Right ventricle myocardium superior (tissue), 1 donor: Measurements from ENCODE around the gene INSYN2B. TPM values are rescaled to one million over a fixed set of nuclear protein-coding genes. Genes with fewer than 3 reads are reported as not detected.
A peak's percentile ranks its signal among the peaks of the same experiment; 100 is the strongest.

Experiments used
- ATAC-seq: fragments of 200-7000 bp; cut with Tn5 transposase; one replicate; pipeline ENCODE4 v1.9.1; 2020; ENCODE audit warnings: mild to moderate bottlenecking; ENCODE audit not compliant: poor library complexity
- DNase-seq: peaks from one replicate; pipeline ENCODE4 v3.0.0-alpha.2; 2020
- intact Hi-C: fragments of 100-400 bp; cut with DNase I; formaldehyde crosslinking; loops from one replicate; pipeline ENCODE4 v1.11.2; 2022
- total RNA-seq: library from RNA; stranded (reverse); fragmentation: NEBNext Ultra II Directional; extraction: Animal tissue kit (Norgen Biotek cat#: 25700); gene quantifications from one replicate; pipeline ENCODE4 v1.2.1, GENCODE V29; 2021
- donor health status: DM: no; HTN: yes; CAD: no; lungs with severe emphysema.

The INSYN2B gene
- total RNA-seq, 1 donor from 2014 or later, result 0.30 TPM

DNA sequence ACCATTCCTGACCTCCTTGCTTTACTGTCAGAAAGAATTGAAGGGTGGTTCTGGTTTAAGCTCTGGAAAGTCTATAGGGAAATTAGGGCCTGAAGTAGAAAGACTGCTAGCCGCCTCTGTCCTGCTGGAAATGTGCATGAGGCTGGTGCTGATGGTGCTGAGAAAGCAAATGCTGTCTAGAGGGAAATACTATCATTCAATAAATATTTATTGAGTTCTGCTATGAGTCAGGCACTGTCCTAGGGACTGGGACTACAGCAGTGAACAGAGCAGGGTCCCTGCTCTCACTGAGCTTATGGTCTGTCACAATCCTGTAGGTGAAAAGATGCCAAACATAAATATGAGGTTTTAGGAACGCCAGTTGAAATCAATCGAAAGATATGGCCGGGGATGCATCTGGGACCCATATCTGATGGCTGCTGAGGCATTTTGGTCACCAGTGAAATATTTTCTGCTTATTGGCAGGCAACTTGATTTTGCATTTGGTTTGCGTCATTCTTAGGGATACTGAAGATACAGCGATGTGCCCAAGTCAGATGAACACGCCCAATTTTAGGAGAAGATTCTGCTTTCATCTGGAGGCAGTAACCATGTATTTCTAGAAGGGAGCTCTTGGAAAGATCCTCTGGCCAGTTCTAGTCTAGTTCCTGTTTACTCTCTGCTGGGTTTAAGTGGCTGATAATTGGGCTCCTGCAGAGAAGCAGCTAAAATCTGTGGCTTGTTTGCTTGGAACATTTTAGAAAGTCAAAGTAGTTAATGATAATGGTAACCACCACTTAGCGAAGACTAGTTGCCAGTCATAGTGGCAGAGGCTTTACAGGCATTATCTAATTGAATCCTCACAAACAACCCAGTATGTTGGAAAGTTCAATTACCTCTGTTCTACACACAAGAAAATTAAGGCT, 73.3 kb downstream of the INSYN2B start:
- intact Hi-C loops, result no loop called here
- DNase-seq (no peak), ATAC-seq (peak; percentile 80)

DNA sequence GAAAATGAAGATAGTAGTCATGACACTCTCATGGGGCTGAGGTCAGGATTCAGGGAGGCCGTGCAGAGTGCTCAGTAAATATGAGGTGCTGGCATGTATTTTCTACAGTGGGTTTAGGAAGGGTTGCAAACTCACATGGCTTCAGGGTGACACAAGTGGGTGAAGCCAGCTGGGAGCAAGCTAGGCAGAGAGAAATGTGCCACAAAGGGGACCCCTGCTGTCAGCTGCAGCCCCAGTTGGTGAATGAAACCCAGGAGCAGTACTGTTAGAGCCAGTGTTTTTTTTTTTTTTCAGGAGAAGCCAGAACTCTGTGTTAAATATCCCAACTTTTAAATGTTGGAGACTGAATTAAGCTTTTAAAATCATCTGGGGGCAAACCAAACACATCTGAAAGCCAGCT, 75.3 kb downstream of the INSYN2B start:
- intact Hi-C loops, result no loop called here
- ATAC-seq, result no peak
- no peak for DNase-seq

DNA sequence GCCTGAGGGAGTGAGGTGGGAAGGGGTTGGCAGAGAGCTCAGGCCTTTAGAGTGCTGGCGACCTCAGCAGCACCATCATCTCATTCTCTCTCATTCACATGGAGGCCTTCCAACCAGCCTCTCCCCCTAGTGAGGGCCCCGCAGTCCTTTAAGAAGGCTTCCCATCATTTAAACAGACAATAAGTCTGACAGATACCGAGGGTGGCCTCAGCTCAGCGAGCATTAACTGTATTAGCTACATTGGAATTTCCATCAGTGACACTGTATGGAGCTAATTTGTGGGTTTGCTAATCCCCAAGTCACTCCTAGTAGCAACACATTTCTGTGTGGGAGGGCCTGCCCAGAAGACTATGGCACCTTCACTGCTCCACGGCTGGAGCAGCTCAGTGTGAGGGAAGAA, 75.8 kb downstream of the INSYN2B start:
- ATAC-seq (no peak), DNase-seq (no peak)
- intact Hi-C loops, result no loop called here

DNA sequence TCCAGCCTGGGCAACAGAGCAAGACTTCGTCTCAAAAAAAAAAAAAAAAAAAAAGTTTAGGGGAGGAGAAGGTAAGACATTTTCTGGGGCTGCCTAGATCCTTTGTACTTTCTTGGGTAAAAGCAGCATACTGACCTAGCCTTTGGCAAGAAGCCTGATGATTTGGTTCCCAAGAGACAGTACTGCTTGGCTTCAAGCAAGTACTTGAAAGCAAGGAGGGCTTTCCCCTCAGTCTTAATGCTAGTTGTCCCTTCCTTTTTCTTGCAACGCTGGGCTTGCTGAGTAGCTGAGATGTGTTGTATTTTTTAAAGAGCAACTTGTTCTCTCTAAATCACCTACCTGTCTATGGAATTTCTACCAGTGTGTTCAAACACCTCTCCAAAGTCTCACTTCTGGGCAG, 76.2 kb downstream of the INSYN2B start:
- ATAC-seq, result peak; percentile 38
- intact Hi-C loops, result no loop called here

DNA sequence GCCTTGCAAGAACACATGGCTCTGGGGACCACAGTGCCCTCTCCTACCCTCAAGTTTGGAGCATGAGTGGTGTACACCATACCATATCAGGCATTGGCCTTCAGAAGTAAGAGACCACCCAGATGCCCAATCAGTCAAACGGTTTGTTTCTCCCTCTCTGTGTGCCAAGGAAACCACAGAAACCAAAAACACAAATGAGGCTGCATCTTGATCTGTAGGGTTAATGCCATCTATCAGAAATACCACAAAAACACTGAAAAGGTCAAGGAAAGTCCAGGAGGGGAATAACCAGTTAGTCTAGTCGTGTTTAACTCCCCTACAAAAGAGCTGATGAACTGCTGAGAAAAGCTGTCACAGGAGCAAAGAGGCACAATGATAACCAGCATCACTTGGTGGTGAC, 78.4 kb downstream of the INSYN2B start:
- ATAC-seq, result no peak

More for the DNA sequence above, 76.2 kb downstream of the INSYN2B start:
- no peak for DNase-seq

DNA sequence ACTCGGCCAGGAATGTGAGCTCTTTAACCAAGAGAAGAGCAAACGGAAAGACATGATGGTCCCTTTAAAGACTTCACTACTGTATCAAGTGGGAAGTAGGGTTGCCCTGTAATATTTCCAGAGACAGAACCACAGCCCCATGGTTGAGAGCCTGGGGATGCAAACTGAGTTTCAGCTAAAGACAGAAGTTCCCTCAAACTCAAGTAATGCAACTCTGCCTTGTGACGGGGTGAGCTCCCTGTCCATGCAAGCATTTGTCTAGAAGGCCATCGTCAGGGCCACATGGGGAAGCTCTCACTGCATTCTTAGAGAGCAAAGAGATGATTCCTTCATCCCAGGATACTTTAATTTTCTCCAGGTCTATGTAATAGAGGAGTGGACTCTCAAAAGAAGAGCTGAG, 82.8 kb downstream of the INSYN2B start:
- no peak for ATAC-seq

More for the DNA sequence above, 78.4 kb downstream of the INSYN2B start:
- intact Hi-C loops, result no loop called here
- no peak for DNase-seq

DNA sequence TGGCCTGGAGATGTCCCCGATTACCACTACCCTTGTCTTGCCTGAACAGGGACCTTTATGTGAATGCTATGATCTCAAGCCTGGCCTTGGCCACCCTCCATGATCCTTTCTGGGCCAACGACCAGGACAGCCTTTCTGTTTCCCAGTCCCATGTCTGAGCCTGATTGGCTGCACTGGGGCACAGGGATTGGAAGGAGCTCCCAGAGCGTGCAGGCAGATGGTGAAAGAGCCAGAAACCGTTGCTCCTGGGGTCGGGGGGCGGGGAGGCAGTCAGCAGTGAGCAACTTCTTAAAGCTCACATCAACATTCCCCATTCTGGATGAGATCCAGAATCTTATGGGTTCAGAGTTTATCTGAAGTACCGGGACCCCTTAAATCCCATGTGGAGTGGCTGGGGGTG, 84.4 kb downstream of the INSYN2B start:
- intact Hi-C loops, result no loop called here
- DNase-seq, result peak; percentile 85
- peak; percentile 88 for ATAC-seq

More for the DNA sequence above, 82.8 kb downstream of the INSYN2B start:
- intact Hi-C loops, result no loop called here
- no peak for DNase-seq

DNA sequence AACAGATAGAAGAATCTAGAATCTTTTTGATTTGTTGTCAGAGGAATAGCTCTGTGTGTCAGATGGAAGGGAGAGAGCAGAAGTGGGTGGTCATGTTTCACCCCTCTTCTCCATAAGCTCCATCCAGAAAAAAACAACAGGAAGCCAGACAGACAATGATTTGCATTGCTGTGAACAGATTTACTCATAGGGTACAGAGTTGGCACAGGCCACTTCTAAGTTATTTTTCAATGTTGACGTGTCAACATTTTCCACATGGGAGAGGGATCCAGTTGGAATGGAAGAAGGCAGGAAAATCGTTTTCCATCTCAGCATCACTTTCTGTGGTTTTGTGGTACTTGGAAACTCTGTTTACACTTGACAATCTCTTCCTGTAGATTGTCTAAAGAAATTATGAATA, 86.7 kb downstream of the INSYN2B start:
- ATAC-seq, result no peak
- intact Hi-C loops, result no loop called here

DNA sequence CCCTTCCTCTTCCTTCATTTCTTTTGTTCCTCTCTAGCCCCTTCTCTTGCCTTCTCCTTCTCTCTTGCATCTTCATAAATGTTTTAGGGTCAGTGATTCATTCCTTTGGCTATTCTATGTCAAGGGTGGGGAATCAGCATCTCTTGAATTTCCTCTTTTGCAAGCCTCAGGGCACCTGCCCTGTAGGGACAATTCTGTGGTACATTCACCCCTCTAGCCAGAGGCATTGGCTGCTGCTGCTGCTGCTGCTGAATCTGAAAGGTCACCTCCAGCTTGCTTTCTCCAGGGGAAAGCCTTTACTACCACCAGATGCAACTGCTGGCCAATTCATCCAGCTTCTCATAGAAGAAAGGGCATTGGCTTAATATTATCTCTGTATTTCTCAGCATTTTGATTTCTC, 87.3 kb downstream of the INSYN2B start:
- intact Hi-C loops, result no loop called here
- ATAC-seq (no peak), DNase-seq (no peak)

More for the DNA sequence above, 86.7 kb downstream of the INSYN2B start:
- DNase-seq, result no peak

DNA sequence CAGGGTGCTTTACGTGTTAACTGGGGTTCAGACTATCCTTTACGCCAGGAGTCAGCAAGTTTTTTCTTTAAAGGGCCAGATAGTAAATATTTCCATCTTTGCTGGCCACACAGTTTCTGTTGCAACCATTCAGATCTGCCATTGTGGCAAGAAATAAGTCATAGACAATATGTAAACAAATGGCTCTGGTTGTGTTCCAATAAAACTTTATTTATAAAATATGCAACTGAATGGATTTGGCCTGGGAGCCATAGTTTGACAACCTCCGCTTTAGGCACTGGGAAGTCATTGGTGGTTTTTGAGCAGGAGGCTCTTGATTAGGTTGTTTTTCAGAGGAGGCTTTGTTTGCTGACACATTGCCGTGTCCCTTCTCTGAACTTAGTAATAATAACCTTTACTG, 90.7 kb downstream of the INSYN2B start:
- ATAC-seq (no peak), DNase-seq (no peak)
- intact Hi-C loops, result no loop called here

DNA sequence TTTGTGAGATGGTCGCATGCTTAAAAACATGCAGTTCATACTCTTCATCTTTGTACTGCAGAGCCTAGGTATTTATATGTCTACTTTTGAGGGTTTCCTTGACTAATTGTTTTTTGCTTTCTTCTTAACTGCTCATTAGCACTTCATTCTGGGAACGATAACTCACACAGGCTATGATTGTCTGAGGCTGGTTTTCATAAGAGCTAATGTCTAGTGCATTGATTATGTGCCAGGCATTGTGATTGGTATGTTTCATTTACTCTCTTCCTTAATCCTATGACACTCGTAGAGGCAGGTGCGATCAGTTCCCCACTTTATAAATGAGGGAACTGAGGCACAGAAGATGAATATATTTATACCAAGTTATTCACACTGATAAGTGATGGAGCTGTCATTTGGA, 93.6 kb downstream of the INSYN2B start:
- intact Hi-C loops, result no loop called here

DNA sequence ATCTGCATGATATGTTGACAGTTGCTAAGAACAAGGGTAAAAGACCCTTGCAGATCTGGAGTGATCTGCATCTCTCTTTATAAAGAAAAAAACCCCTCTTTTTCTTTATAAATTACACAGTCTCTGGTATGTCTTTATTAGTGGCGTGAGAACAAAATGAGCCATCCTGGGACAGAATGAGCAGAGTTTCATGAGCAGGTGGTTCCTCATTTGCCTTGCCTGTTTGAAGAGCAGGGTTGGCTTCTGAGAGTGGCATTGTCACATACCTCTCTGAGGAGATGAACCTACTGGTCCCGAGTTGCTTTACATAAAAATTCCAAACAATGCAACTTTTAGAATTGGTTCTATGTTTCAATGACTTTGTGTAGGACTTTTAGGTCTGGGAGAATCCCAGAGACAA, 94.3 kb downstream of the INSYN2B start:
- no peak for ATAC-seq
- no peak for DNase-seq
- intact Hi-C loops, result no loop called here

More for the DNA sequence above, 93.6 kb downstream of the INSYN2B start:
- DNase-seq, result no peak
- no peak for ATAC-seq

DNA sequence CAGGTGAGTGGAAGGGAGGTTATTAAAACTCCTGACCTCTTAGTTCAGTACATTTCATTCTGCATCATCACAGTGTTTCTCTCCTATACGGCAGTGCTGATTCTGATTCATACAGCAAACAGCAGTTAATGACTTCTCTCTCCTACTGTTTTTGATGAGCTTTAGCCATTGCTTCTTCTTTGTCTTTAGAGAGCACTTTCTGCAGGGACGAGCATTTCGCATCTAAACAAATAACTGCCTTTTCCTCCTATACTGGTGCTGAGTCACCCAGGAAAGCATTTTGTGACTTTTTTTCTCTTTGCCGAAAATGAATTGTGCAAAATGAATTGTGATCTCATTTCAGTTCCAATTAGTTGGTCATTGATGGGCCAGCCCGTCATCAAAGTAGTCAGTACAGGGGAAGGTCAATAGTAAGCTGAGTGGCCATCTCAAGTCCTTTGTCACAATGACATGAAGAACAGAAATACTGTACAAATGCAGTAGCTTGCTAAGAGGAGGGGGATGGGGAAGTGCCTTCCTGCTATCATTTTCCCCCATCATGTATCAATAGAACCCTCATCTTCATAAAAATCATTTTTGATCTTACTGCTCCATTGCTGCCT, 98.5 kb downstream of the INSYN2B start:
- intact Hi-C loops, result no loop called here
- no peak for DNase-seq
- ATAC-seq, result no peak

DNA sequence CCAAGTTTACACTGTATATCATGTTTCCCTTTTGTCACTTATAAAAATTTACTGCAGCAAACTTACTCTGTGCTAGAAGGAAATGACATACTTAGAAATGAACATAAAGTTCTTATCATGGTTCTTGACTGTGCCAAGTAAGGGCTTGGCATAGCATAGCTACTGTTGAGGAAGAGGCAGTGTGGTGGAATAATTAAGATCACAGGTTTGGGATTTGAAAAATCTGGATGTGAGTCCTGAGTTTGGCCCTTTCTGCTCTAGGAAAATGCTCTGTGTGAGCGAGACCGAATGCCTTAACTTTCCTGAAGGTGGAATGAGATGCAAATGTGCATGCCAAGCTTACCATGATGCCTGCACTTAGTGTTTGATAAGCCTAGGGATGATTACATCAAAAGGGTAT, 99.5 kb downstream of the INSYN2B start:
- ATAC-seq (no peak), DNase-seq (no peak)
- intact Hi-C loops, result no loop called here

DNA sequence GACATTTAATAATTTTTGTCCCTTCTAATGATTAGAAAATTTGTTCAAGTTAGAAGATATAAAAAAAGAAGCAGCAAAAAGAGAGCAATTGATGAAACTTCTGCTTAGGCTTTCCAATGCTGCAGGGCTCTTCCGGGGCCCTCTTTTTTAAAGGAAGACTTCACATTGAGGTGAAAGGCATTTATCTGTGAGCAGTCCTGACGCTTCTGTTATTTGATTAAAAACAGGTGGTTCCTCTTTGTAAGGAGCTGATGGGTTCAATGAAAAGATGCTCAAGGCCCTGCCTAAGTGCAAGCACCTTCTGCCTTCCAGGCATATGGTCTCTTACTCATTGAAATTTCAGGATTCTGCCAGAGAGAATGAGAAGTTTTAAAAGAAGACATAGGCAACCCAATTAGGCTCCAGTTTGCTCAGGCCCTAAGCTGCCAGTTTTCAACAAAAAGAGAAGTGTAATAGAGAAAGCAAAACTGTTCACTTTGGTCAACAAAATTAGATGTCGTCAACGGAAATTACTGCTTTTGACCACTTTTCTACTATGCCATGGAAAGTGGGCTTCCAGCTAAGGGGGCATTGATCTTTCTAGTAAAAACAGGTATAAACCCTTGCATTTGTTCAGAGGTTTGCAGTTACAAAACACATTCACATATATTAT, 100.2 kb downstream of the INSYN2B start:
- DNase-seq, result no peak
- ATAC-seq, result no peak
- intact Hi-C loops, result no loop called here

DNA sequence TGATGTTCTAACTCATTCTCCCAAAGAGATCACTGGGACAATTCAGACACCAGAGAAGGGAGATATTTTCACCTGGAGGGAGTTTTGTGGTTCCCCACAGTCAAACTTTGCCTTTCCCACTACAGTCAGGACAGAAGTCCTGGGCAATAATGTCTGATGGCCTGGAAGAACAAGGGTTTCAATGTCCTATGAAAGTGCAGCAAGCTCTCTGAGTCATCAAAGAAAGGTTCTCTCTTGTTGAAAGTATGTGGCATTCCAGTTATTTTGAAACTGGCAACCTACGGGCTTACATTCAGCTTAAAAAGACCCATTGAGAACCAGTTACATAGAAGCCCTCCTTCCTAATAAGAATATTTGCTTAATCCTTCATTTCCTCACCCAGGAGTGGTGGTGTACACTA, 103.9 kb downstream of the INSYN2B start:
- no peak for DNase-seq
- intact Hi-C loops, result no loop called here
- no peak for ATAC-seq

DNA sequence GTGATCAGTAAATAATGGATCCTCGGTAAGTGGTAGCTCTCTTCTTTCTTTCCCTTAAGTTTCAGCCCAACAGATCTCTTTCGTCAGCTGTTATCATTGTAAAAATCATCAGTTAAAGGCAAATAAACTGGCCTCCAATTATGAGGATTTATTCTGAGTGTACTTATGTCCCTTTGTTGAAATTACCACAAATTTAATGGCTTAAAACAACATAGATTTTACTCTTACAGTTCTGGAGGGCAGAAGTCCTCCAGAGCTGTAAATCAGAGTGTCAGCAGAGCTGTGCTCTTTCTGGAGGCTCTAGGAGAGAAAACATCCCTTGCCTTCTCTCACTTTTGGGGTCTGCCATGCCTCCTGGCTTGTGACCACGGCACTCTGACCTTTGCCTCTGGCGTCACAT, 104.6 kb downstream of the INSYN2B start:
- no peak for ATAC-seq
- DNase-seq, result no peak
- intact Hi-C loops, result no loop called here

DNA sequence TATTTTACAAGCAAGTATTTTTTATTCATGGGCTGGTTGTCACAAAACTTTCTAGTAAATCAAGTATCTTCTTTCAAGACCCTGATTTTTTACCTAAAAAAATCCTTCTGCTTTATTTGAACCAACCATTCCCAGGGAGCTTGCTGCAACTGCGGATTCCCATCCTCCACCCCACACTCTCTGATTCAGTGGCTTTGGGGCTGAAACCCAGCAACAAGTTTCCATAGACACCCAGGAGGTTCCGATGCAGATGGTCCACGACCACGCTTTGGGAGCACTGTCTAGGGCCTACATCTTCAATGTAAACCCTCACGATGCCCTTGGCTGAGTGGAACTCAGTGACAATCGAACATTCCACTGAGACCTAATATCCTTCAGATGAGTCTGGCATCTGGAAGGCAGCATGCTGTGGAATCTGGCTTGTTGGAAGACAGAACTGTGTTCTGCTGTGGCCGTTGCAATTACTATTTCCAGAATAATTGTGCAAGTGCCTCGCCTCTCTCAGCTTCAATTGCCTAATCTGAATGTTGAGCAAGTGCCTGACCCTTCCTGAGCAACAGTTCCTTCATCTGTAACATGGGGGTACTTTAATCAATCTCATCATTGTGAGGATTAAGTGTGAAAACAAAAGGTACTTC, 105.1 kb downstream of the INSYN2B start:
- DNase-seq (no peak), ATAC-seq (peak; percentile 75)
- intact Hi-C loops, result no loop called here

DNA sequence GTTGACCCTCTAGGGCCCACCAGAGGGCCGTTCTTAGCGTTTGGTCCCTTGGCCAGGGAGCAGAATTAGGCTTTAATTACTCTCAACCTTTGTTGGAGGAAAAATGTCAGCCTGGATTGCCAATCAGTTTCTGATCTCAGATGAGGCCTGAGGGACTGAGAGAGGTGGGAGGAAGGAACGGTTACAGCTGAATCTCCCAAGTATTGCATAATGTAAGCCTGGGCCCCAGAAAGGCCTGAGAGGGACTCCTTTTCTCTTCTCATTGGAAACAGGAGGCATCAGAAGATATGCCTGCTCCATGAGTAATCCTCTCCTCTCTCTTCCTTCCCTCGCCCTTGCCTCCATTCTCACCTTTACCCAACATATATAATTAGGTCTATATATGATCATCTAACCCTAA, 105.7 kb downstream of the INSYN2B start:
- intact Hi-C loops, result no loop called here
- no peak for DNase-seq
- ATAC-seq, result peak; percentile 79
